ENCODE data around the gene BCAR3. TPM values are rescaled to one million over a fixed set of nuclear protein-coding genes. Genes with fewer than 3 reads are reported as not detected.

The BCAR3 gene
- total RNA-seq, 2 experiments from 2014 or later, result 0.42 to 0.67 TPM

GRCh38 chr1:93692451-93692861, 10.8 kb upstream of the BCAR3 start:
- ChIA-PET CTCF (interaction anchor here (0.6 to 1.6 kb wide), 6 partner anchors 12 to 350 kb away, joined by 3 to 6 read pairs (median 3); partner anchors contain the start of gene BCAR3), POLR2A (interaction anchor here (0.6 kb wide), 1 partner anchor 21 kb away, joined by 3 read pairs; no protein-coding TSS in a partner anchor)
- Mint-ChIP-seq H3K4me3 (no peak overlapping the region), H3K4me1 (no peaks in the 10 kb centered on the region), H3K27ac (no peak overlapping the region), H3K36me3 (ENCODE audit: low read depth) (no peaks in the 10 kb centered on the region), H3K9me3 (no peaks in the 10 kb centered on the region), H3K27me3 (peaks cover 6% of the 10 kb centered on the region)
- no peak for DNase-seq

DNA sequence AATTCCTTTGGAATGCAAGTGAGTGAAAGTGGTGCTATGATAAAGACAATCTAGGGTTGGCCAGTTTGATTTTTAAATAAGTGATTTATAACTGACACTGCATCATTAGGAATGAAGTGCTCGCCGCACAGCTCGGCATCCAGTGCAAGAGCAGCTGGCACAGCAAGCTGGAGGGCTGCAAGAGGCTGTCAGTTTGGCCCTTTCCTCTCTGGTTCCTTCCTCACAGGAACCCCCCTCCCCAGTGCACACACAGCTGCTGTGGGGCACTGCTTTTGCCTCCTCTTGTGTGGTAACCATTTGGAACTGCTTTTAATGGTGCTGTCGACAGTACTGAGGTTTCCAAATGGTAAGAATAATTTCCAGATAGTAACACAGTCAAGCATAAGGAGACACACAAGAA, 10.4 kb upstream of the BCAR3 start:
- ChIA-PET CTCF (interaction anchor here (0.7 to 1.6 kb wide), 5 partner anchors 11 to 20 kb away, joined by 3 to 6 read pairs (median 4); partner anchors contain the start of gene BCAR3), POLR2A (no interaction called here)
- no peak overlapping the region for H3K4me3 Mint-ChIP-seq
- H3K4me1 Mint-ChIP-seq, result no peaks in the 10 kb centered on the region
- H3K36me3 Mint-ChIP-seq (ENCODE audit: low read depth), result no peaks in the 10 kb centered on the region
- H3K27me3 Mint-ChIP-seq, result peaks cover 6% of the 10 kb centered on the region
- no peaks in the 10 kb centered on the region for H3K9me3 Mint-ChIP-seq
- DNase-seq, result no peak
- no peak overlapping the region for H3K27ac Mint-ChIP-seq

DNA sequence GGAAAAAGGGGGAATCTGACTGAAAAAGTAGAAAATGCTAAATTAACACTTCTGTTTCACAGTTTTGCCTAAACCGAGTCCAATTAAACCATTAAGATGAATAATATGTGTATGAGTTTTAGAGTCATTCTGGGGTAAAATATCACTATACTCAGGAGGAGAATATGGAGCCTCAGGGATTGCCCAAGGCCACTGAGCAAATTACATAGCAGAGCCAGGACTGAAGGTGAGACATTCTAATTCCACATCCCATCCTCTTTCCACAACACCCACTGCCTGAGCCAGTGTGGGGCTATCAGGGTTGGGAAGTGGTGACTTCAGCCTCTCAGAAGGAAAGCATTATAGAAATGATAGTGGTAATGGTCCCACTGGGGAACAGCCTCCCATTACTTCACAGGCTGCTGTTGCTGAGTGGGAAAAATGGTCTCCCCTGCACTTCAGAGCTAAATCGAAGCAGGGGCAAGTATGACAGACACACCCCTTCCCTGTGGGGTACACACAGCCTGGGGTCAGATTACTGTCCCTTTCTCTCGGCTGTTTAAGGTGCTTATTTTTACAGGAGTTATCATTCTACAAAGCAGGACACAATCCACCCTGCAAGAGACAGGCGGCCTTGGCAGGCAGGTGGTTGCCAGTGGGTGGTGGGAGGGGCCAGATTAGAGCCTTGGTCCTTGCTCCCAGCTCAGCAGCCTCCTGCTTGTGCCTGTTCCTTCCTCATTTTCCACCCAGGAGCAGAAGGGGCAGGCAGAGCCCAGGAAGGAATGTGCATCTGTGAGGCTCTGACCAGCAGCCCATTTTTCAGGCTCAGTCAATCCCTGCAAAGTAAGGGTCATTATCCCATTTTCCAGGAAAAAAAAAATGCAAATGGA, 9.5 kb upstream of the BCAR3 start:
- Mint-ChIP-seq H3K27me3 (peaks cover 10% of the 10 kb centered on the region), H3K27ac (no peak overlapping the region), H3K4me1 (no peaks in the 10 kb centered on the region), H3K9me3 (no peaks in the 10 kb centered on the region), H3K36me3 (ENCODE audit: low read depth) (no peaks in the 10 kb centered on the region), H3K4me3 (no peak overlapping the region)
- no peak for DNase-seq
- ChIA-PET POLR2A (no interaction called here), CTCF (interaction anchor here (0.7 kb wide), 1 partner anchor 14 kb away, joined by 4 read pairs; no protein-coding TSS in a partner anchor)

DNA sequence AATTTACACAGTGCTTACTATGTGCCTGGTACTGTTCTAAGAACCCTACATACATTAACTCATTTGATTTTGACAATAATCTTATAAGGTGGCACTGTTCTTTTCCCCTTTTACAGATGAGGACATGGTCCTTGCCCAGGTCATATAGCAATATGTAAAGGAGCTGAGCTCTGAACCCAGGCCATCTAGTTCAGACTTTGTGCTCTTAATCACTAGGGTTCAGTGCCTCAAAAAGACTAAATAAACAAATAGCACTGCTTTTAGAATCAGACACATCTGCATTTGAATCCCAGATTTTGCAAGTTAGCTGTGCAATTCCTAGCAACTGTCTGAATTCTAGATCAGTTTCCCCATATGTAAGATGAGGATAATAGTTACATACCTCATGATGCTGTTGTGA, 8.7 kb upstream of the BCAR3 start:
- Mint-ChIP-seq H3K4me1 (no peaks in the 10 kb centered on the region), H3K36me3 (ENCODE audit: low read depth) (no peaks in the 10 kb centered on the region), H3K27me3 (peaks cover 12% of the 10 kb centered on the region), H3K4me3 (no peak overlapping the region), H3K9me3 (no peaks in the 10 kb centered on the region), H3K27ac (no peak overlapping the region)
- no peak for DNase-seq
- POLR2A ChIA-PET, result no interaction called here
- CTCF ChIA-PET, result no interaction called here

GRCh38 chr1:93689521-93690223, 8.0 kb upstream of the BCAR3 start:
- CTCF ChIA-PET, result interaction anchor here (0.6 to 0.9 kb wide), 2 partner anchors 18 to 20 kb away, joined by 3 to 4 read pairs; no protein-coding TSS in a partner anchor
- Mint-ChIP-seq H3K4me3 (no peak overlapping the region), H3K27ac (no peak overlapping the region), H3K36me3 (ENCODE audit: low read depth) (no peaks in the 10 kb centered on the region), H3K4me1 (no peaks in the 10 kb centered on the region), H3K9me3 (no peaks in the 10 kb centered on the region), H3K27me3 (peaks cover 18% of the 10 kb centered on the region)
- DNase-seq, result no peak
- POLR2A ChIA-PET, result no interaction called here

DNA sequence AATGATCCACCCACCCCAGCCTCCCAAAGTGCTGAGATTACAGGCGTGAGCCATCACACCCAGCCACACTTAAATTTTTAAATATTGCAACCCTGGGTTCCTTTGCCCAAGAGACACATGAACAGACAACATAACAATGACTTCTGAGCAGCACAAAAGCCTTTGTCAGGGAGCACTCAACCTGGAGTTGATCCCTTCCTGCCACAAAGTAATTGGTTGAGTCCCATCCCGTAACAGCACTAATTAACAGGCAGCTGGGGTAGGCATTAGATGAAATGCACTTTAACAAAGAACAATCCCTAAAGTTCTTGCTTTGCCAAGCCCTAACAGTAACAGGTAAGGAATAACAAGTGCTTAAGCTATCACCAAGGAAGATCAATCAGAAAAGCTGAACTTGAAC, 5.9 kb upstream of the BCAR3 start:
- DNase-seq, result no peak
- CTCF ChIA-PET, result interaction anchor here (1.1 to 1.5 kb wide), 3 partner anchors 14 to 28 kb away, joined by 3 to 4 read pairs (median 3); no protein-coding TSS in a partner anchor
- Mint-ChIP-seq H3K4me3 (no peak overlapping the region), H3K27ac (no peak overlapping the region), H3K27me3 (peaks cover 37% of the 10 kb centered on the region), H3K9me3 (no peaks in the 10 kb centered on the region), H3K36me3 (ENCODE audit: low read depth) (no peaks in the 10 kb centered on the region), H3K4me1 (no peaks in the 10 kb centered on the region)
- POLR2A ChIA-PET, result interaction anchor here (0.7 kb wide), 1 partner anchor 712 kb away, joined by 3 read pairs; no protein-coding TSS in a partner anchor

- ChIA-PET POLR2A (no interaction called here), CTCF (interaction anchor here (0.6 to 1.8 kb wide), 3 partner anchors 11 to 14 kb away, joined by 3 to 8 read pairs (median 3); no protein-coding TSS in a partner anchor)
- Mint-ChIP-seq H3K27me3 (peaks cover 46% of the 10 kb centered on the region), H3K4me1 (peaks cover 5% of the 10 kb centered on the region), H3K36me3 (ENCODE audit: low read depth) (no peaks in the 10 kb centered on the region), H3K27ac (no peak overlapping the region), H3K4me3 (no peak overlapping the region), H3K9me3 (no peaks in the 10 kb centered on the region)
- DNase-seq, result no peak
Measured at GRCh38 chr1:93686504-93687250, 5.0 kb upstream of the BCAR3 start.

DNA sequence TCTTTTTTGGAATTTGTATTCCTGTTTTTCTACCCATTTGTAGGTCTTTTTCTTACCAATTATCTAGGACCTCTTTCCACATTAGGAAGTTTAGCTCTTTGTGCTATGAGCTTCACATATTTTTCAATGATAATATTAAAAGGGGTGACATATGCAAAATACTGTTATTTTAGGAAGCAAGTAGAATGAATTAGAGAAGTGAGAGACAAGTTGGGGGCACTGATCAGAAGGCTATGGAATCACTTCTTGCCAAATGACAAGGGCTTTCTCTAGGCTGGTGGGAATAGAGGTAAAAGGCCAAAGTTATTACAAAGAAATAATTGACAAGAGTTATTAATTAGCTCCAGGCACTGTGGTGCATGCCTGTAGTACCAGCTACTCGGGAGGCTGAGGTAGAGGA, 4.3 kb upstream of the BCAR3 start:
- Mint-ChIP-seq H3K27ac (no peak overlapping the region), H3K4me1 (peaks cover 5% of the 10 kb centered on the region), H3K9me3 (no peaks in the 10 kb centered on the region), H3K27me3 (peaks cover 46% of the 10 kb centered on the region), H3K36me3 (ENCODE audit: low read depth) (no peaks in the 10 kb centered on the region), H3K4me3 (no peak overlapping the region)
- ChIA-PET CTCF (interaction anchor here (0.6 to 1.8 kb wide), 2 partner anchors 15 to 612 kb away, joined by 3 to 8 read pairs; no protein-coding TSS in a partner anchor), POLR2A (no interaction called here)
- no peak for DNase-seq

DNA sequence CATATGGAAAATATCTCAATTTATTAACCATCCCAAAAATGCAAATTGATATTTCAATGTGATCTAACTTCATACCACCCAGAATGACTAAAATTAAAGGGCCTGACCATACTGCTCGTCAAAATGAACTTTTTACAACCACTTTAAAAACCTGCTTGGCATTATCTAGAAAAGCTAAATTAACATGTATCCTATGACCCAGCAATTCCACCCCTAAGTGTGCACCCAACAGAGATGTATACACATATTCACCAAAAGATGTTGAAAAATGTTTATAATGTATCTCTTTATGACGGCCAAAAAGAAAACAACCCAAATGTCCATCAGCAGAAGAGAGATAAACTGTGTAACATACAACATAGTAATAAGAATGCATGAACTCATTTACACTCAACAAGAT, 1.6 kb upstream of the BCAR3 start:
- ChIA-PET POLR2A (no interaction called here), CTCF (interaction anchor here (0.9 to 1.3 kb wide), 2 partner anchors 17 to 130 kb away, joined by 3 to 4 read pairs; no protein-coding TSS in a partner anchor)
- H3K4me1 Mint-ChIP-seq, result peaks cover 11% of the 10 kb centered on the region
- peaks cover 64% of the 10 kb centered on the region for H3K27me3 Mint-ChIP-seq
- no peaks in the 10 kb centered on the region for H3K9me3 Mint-ChIP-seq
- no peak for DNase-seq
- no peaks in the 10 kb centered on the region for H3K36me3 Mint-ChIP-seq (ENCODE audit: low read depth)
- H3K4me3 Mint-ChIP-seq, result no peak overlapping the region
- H3K27ac Mint-ChIP-seq, result no peak overlapping the region

GRCh38 chr1:93681989-93682412, 364 bp upstream of the BCAR3 start:
- ChIA-PET CTCF (interaction anchor here (1.0 to 1.8 kb wide), 3 partner anchors 11 to 132 kb away, joined by 3 to 5 read pairs (median 5); no protein-coding TSS in a partner anchor), POLR2A (interaction anchor here (0.6 kb wide), 1 partner anchor 755 kb away, joined by 3 read pairs; no protein-coding TSS in a partner anchor)
- no peaks in the 10 kb centered on the region for H3K9me3 Mint-ChIP-seq
- H3K27ac Mint-ChIP-seq, result no peak overlapping the region
- DNase-seq, result no peak
- H3K36me3 Mint-ChIP-seq (ENCODE audit: low read depth), result no peaks in the 10 kb centered on the region
- peaks cover 67% of the 10 kb centered on the region for H3K27me3 Mint-ChIP-seq
- H3K4me3 Mint-ChIP-seq, result peak overlapping the region; percentile 74
- H3K4me1 Mint-ChIP-seq, result peaks cover 11% of the 10 kb centered on the region

DNA sequence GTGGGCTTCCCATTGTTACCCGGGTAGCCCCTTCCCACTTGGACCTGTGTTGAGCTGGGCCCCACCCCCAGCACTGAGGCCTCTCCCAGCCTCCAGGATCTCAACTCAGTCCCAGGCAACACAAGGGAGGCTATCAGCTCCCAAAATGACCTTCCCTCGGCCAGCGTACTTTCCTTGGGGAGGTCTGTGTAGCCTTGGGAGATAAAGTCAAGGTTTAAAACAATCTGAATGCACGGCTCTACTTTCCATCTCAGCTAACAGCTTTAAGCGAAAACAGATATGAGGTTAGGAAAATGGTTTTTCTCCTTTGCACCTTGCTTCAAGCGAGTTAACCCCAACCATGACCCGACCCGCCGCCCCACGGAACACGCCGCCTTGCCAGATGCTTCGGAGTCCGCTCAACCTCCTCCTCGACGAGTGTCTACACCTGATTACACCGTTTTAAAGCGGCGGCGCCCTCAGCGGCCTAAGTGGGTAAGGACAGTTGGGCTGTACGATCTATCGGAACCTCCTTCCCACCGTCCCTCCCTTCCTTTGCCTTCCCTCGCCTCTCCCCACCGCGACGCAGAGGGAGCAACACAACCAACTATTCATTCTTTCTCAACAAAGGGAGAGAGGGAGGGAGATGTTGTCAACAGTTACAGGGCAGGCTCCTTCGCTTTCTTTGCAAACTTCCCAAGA, 1.1 kb downstream of the BCAR3 start:
- ChIA-PET POLR2A (interaction anchor here (0.7 kb wide), 1 partner anchor 134 kb away, joined by 3 read pairs; no protein-coding TSS in a partner anchor), CTCF (interaction anchor here (1.3 to 1.8 kb wide), 3 partner anchors 10 to 69 kb away, joined by 3 to 5 read pairs (median 4); no protein-coding TSS in a partner anchor)
- DNase-seq, result peak; percentile 40
- no peaks in the 10 kb centered on the region for H3K9me3 Mint-ChIP-seq
- peak overlapping the region; percentile 74 for H3K4me3 Mint-ChIP-seq
- H3K27ac Mint-ChIP-seq, result no peak overlapping the region
- peaks cover 11% of the 10 kb centered on the region for H3K4me1 Mint-ChIP-seq
- no peaks in the 10 kb centered on the region for H3K36me3 Mint-ChIP-seq (ENCODE audit: low read depth)
- peaks cover 63% of the 10 kb centered on the region for H3K27me3 Mint-ChIP-seq

Measured in activated CD4-positive, alpha-beta T cell treated with anti-CD3 and anti-CD28 coated beads, Interleukin-2, amount 10 ng/mL, durations not matched to agents 7 days and 5 days (primary cell).